Stomach smooth muscle (tissue), 2 donors: ENCODE results near the gene SPSB1.

Experiments used
- H3K27ac ChIP-seq: one replicate; pipeline ENCODE4 v1.7.0; 2013; ENCODE audit warnings: mild to moderate bottlenecking, low read length, inconsistent platforms
- H3K27me3 ChIP-seq, 2 donors: one replicate each; pipeline ENCODE4 v1.7.0; 2013; ENCODE audit warnings: low read length in 2 of 2; ENCODE audit not compliant: insufficient read depth in 2 of 2, control insufficient read depth in 1 of 2
- H3K36me3 ChIP-seq, 2 donors: one replicate each; pipeline ENCODE4 v1.7.0; 2013; ENCODE audit warnings: low read length in 2 of 2; ENCODE audit not compliant: control insufficient read depth in 2 of 2, insufficient read depth in 2 of 2
- H3K4me1 ChIP-seq: one replicate; pipeline ENCODE4 v1.7.0; 2013; ENCODE audit warnings: low read length; ENCODE audit not compliant: control insufficient read depth, insufficient read depth
- H3K4me3 ChIP-seq, 2 donors: one replicate each; pipeline ENCODE4 v1.7.0; 2013; ENCODE audit warnings: low read length in 2 of 2
- H3K9ac ChIP-seq, 2 donors: one replicate each; pipeline ENCODE4 v1.7.0; 2013; ENCODE audit warnings: low read length in 2 of 2, mild to moderate bottlenecking in 1 of 2
- H3K9me3 ChIP-seq, 2 donors: one replicate each; pipeline ENCODE4 v1.7.0; 2013; ENCODE audit warnings: low read length in 2 of 2; ENCODE audit not compliant: control insufficient read depth in 2 of 2
- donor health status: healthy.
- donor health status: Pancreatic carcinoma.

SPSB1 gene

GRCh38 chr1:9314711-9315379, 22.2 kb downstream of the SPSB1 start:
- Histone ChIP-seq H3K27ac (no peak overlapping the region), H3K4me3 (no peak overlapping the region), H3K4me1 (peaks cover 34% of the 10 kb centered on the region)

GRCh38 chr1:9315411-9316079, 22.9 kb downstream of the SPSB1 start:
- H3K4me3 ChIP-seq = no peak overlapping the region
- H3K27me3 ChIP-seq = no peaks in the 10 kb centered on the region
- no peaks in the 10 kb centered on the region for H3K9me3 ChIP-seq
- H3K36me3 ChIP-seq = peaks cover 2 to 6% of the 10 kb centered on the region in 2 donors
- H3K9ac ChIP-seq = no peak overlapping the region
- no peak overlapping the region for H3K27ac ChIP-seq
- peaks cover 39% of the 10 kb centered on the region for H3K4me1 ChIP-seq

More at GRCh38 chr1:9314711-9315379, 22.2 kb downstream of the SPSB1 start:
- no peak overlapping the region for H3K9ac ChIP-seq
- no peaks in the 10 kb centered on the region for H3K9me3 ChIP-seq
- H3K27me3 ChIP-seq = no peaks in the 10 kb centered on the region
- peaks cover 2 to 6% of the 10 kb centered on the region in 2 donors for H3K36me3 ChIP-seq

- peaks cover 2 to 6% of the 10 kb centered on the region in 2 donors for H3K36me3 ChIP-seq
- H3K9me3 ChIP-seq = no peaks in the 10 kb centered on the region
- peaks cover 44% of the 10 kb centered on the region for H3K4me1 ChIP-seq
- H3K27me3 ChIP-seq = no peaks in the 10 kb centered on the region
- no peak overlapping the region for H3K9ac ChIP-seq
- H3K4me3 ChIP-seq = no peak overlapping the region
- H3K27ac ChIP-seq = no peak overlapping the region
Observed at GRCh38 chr1:9316080-9316444, 23.4 kb downstream of the SPSB1 start.

GRCh38 chr1:9316512-9316911, 23.8 kb downstream of the SPSB1 start:
- Histone ChIP-seq H3K4me1 (peaks cover 49% of the 10 kb centered on the region), H3K27ac (no peak overlapping the region), H3K4me3 (no peak overlapping the region), H3K9me3 (no peaks in the 10 kb centered on the region), H3K36me3 (peaks cover 2 to 6% of the 10 kb centered on the region in 2 donors), H3K27me3 (no peaks in the 10 kb centered on the region), H3K9ac (no peak overlapping the region)

DNA sequence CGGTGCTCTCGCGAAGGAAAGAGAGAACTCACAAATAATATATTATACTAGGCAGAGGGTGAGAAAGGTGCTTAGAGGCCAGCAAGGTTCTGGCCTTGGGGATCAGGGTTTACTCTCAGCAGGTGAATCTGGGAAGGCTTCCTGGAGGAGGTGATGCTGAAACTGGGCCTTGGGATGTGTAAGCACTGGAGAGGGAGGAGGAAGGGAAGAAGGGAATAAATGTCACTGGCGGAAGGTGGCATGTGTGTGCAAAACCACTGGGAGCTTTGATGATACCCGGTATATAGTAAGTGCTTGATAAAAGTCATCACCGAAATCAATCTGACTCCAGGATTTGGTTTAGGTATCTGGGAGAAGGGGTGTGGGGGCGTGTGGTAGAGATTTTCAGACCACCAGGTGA, 24.4 kb downstream of the SPSB1 start:
- no peaks in the 10 kb centered on the region for H3K9me3 ChIP-seq
- H3K9ac ChIP-seq = no peak overlapping the region
- H3K4me3 ChIP-seq = peak overlapping the region in 1 of 2 donors; percentile 8
- H3K36me3 ChIP-seq = peaks cover 2 to 6% of the 10 kb centered on the region in 2 donors
- peaks cover 54% of the 10 kb centered on the region for H3K4me1 ChIP-seq
- no peak overlapping the region for H3K27ac ChIP-seq
- H3K27me3 ChIP-seq = no peaks in the 10 kb centered on the region

DNA sequence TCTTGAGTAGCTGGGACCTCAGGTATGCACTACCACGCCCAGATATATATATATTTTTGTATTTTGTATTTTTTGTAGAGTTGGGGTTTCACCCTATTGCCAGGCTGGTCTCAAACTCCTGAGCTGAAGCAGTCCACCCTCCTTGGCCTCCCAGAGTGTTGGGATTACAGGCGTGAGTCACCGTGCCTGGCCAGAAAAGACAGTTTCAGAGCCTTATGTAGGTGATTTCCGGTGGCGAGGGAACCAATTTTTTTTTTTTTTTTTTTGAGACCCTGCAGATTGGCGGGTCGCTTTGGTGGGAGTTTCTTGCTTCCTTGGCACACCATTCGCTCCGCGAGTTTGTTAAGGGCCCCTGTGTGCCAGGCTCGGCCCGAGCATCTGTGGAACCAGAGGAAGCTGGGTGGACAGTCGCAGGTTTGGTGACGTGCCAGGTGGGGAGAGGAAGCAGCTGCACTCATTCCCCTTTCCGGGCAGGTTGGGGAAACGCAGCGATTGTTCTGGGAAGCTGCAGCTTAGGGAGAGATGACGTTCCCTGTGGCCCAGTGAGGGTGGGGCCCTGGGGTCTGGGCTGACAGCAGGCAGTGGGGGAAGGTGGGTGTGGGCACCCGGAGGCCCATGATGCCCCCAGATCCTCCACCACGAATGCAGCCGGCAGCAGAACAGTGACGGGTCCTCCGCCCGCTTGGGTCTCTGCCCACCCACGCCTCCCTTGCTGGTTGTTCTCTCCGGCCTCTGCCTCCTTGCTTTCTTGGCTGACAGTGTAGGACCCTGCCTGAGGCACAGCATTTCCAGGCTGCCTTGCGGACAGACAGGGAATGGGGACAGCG, 25.1 kb downstream of the SPSB1 start:
- Histone ChIP-seq H3K36me3 (peaks cover 2 to 6% of the 10 kb centered on the region in 2 donors), H3K4me1 (peaks cover 56% of the 10 kb centered on the region), H3K27me3 (no peaks in the 10 kb centered on the region), H3K9ac (no peak overlapping the region), H3K9me3 (no peaks in the 10 kb centered on the region), H3K27ac (peak overlapping the region; percentile 37), H3K4me3 (peak overlapping the region in 1 of 2 donors; percentile 54)

- peaks cover 2 to 6% of the 10 kb centered on the region in 2 donors for H3K36me3 ChIP-seq
- H3K9me3 ChIP-seq = no peaks in the 10 kb centered on the region
- no peak overlapping the region for H3K4me3 ChIP-seq
- H3K9ac ChIP-seq = no peak overlapping the region
- H3K27me3 ChIP-seq = no peaks in the 10 kb centered on the region
- no peak overlapping the region for H3K27ac ChIP-seq
- peaks cover 70% of the 10 kb centered on the region for H3K4me1 ChIP-seq
Observed at GRCh38 chr1:9319208-9319788, 26.6 kb downstream of the SPSB1 start.

DNA sequence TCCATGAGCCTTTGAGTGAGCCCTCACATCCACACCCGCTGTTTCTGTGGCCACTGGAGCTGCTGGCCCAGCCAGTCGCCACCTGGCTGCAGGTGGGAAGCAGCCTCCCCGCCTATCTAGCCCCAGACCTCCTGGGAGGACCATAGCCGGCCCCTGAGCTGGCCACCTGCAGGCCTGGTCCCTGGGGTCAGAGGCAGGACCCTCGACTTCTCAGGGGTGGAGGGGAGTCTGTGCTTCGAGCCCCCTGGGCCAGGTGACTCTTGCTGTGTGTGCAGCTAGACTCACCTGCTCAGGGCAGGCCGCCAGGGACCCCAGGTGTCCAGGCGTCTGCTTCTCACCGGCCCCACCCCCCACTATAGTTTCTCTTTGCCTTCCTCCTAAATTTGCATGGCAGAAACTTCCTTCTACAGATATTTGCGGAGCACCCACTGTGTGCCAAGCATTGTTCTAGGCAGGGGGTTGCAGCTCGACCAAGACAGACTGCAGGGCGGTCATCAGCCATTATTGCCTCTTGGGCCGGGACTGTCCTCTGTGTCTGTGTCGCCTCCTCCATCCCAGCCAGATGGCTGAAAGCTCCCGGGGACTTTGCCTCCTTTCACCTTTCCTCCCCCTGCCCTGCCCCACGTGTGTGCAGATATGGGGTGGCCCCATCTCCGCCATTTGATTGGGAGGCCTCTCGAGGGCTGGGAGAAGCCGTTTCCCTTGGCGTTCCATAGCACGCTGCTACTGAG, 27.3 kb downstream of the SPSB1 start:
- peak overlapping the region; percentile 64 for H3K27ac ChIP-seq
- H3K27me3 ChIP-seq = no peaks in the 10 kb centered on the region
- H3K4me1 ChIP-seq = peaks cover 77% of the 10 kb centered on the region
- H3K36me3 ChIP-seq = peaks cover 2 to 6% of the 10 kb centered on the region in 2 donors
- H3K9ac ChIP-seq = no peak overlapping the region
- H3K4me3 ChIP-seq = peak overlapping the region; percentile 0 to 55
- no peaks in the 10 kb centered on the region for H3K9me3 ChIP-seq

DNA sequence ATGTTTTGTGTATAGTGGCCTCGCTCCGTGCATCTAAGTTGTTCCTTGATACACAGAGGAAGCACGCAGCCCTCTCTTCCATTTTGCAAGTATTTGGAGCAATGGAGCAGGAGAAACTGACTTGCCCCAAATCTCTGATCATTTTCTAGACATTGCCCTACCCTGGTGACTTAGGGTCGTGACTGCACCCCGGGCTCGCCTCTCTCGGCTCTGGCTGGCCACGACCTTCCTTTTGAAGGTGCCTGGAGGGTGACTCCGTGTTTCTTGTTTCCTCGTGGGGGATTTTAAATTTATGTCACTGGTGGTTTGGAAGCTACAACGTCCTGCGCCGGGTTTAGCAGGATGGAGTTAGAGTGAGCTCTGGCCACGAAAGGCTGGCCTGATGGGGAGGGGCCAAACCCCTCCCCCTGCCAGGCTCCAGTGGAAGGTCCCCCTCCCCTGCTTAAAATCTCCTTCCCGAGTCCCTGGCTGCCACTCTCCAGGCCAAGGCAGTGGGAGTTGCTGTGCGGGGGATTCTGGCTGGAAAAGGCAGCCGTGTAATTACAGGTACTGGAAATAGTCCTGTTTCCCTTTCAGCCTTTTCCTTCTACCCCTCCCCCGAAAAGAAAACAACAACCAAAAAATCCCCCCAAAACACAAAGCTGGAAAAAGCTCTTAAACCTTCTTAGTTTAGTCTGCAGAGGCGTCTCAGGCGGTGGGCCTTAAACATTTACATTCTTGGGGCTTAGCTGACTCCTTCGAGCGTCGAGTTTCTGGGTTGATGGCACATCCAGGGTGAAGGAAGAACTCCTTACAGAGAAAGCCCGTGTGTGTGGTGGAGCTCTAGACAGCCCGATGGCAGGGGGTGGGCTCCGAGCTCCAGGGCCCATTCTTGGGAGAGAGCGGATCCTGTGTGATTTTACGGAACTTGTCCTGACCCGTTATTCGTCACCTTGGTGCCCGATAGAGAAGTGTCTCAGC, 28.1 kb downstream of the SPSB1 start:
- H3K4me1 ChIP-seq = peaks cover 84% of the 10 kb centered on the region
- H3K9me3 ChIP-seq = no peaks in the 10 kb centered on the region
- H3K27ac ChIP-seq = peak overlapping the region; percentile 64
- H3K4me3 ChIP-seq = peak overlapping the region; percentile 0 to 55
- H3K36me3 ChIP-seq = peaks cover 2 to 3% of the 10 kb centered on the region in 2 donors
- H3K9ac ChIP-seq = peak overlapping the region; percentile 49 to 51
- H3K27me3 ChIP-seq = no peaks in the 10 kb centered on the region
